H1 (cell line): ENCODE data around the gene CSF3R. TPM values are rescaled to one million over a fixed set of nuclear protein-coding genes. Genes with fewer than 3 reads are reported as not detected.

Experiments used
- CTCF ChIA-PET: fragments of 300-600 bp; sonication (Branson Sonifier 250); formaldehyde crosslinking; loops from one replicate; lab custom pipeline; 2021; ENCODE audit not compliant: partially characterized antibody; lab: Charles Lee
- POLR2A ChIA-PET: fragments of 300-600 bp; sonication (Branson Sonifier 250); formaldehyde crosslinking; loops from one replicate; lab custom pipeline; 2021; ENCODE audit warnings: inconsistent platforms; ENCODE audit not compliant: partially characterized antibody; lab: Charles Lee
- DNase-seq, 2 experiments: peaks; one replicate each; pipeline versions ENCODE4 v3.0.0 to v3.0.0-alpha.2; 2010 to 2022; ENCODE audit warnings: low spot score in 2 of 2, low read depth in 1 of 2, mixed read lengths in 1 of 2
- FAIRE-seq: peaks from 2 replicates; lab custom pipeline; 2011; peaks lifted over from hg19 to GRCh38; lab: Jason Lieb, UNC
- H2AFZ ChIP-seq: 2 replicates; pipeline ENCODE4 v1.8.1; 2012; ENCODE audit warnings: low read length, inconsistent platforms
- H2AK5ac ChIP-seq: 2 replicates; pipeline ENCODE4 v1.6.1; 2013; ENCODE audit warnings: low read depth, low read length
- H2BK120ac ChIP-seq: replicated peaks from 2 replicates; pipeline ENCODE3; 2013; ENCODE audit warnings: low read depth, low read length, inconsistent platforms
- H2BK12ac ChIP-seq: 2 replicates; pipeline ENCODE4 v1.6.1; 2013; ENCODE audit warnings: low read depth, low read length
- H2BK15ac ChIP-seq: 2 replicates; pipeline ENCODE4 v1.6.1; 2013; ENCODE audit warnings: low read length
- H2BK20ac ChIP-seq: 2 replicates; pipeline ENCODE4 v1.6.1; 2013; ENCODE audit warnings: low read length
- H2BK5ac ChIP-seq: 2 replicates; pipeline ENCODE4 v1.6.1; 2013; ENCODE audit warnings: low read depth, low read length
- H3K14ac ChIP-seq: 2 replicates; pipeline ENCODE4 v1.6.1; 2013; ENCODE audit warnings: inconsistent platforms; ENCODE audit not compliant: insufficient read length
- H3K18ac ChIP-seq: 2 replicates; pipeline ENCODE4 v1.6.1; 2013; ENCODE audit warnings: low read length; ENCODE audit errors: extremely low read depth
- H3K23ac ChIP-seq: 2 replicates; pipeline ENCODE4 v1.6.1; 2013; ENCODE audit warnings: inconsistent platforms; ENCODE audit not compliant: insufficient read length
- H3K23me2 ChIP-seq: 2 replicates; pipeline ENCODE4 v1.6.1; 2013; ENCODE audit warnings: low read depth, low read length
- H3K27ac ChIP-seq: 2 replicates; pipeline ENCODE4 v1.6.1; 2011; ENCODE audit warnings: low read depth, low read length, inconsistent platforms
- H3K27me3 ChIP-seq, 4 experiments: replicated peaks in 1 of 4; 1 replicate in 1 of 4; 2 replicates in 3 of 4; pipeline versions ENCODE4 v1.6.1 to v1.8.1; 2011 to 2013; ENCODE audit warnings: low read length in 3 of 4, mild to moderate bottlenecking in 3 of 4, inconsistent platforms in 2 of 4, mixed read lengths in 2 of 4, moderate library complexity in 1 of 4; ENCODE audit not compliant: control insufficient read depth in 3 of 4, insufficient read depth in 3 of 4; ENCODE audit errors: extremely low read depth in 1 of 4
- H3K36me3 ChIP-seq, 4 experiments: 2 replicates each; pipeline versions ENCODE4 v1.6.1 to v1.8.1; 2011 to 2013; ENCODE audit warnings: mild to moderate bottlenecking in 4 of 4, low read length in 3 of 4, moderate library complexity in 2 of 4, control low read depth in 1 of 4, inconsistent platforms in 1 of 4; ENCODE audit not compliant: insufficient read depth in 4 of 4, control insufficient read depth in 2 of 4
- H3K4ac ChIP-seq: replicated peaks from 2 replicates; pipeline ENCODE3; 2013; ENCODE audit warnings: low read length, low read depth, mixed read lengths, inconsistent platforms; ENCODE audit not compliant: insufficient read length
- H3K4me1 ChIP-seq, 4 experiments: replicated peaks in 1 of 4; 1 replicate in 1 of 4; 2 replicates in 3 of 4; pipeline versions ENCODE4 v1.6.1 to v1.8.1; 2011 to 2013; ENCODE audit warnings: low read length in 3 of 4, inconsistent platforms in 2 of 4, mixed read lengths in 1 of 4; ENCODE audit not compliant: insufficient read depth in 4 of 4, control insufficient read depth in 3 of 4
- H3K4me2 ChIP-seq, 2 experiments: 2 replicates each; pipeline versions ENCODE4 v1.6.1 to v1.8.1; 2011 to 2013; ENCODE audit warnings: low read depth in 2 of 2, low read length in 2 of 2, control low read depth in 1 of 2, inconsistent platforms in 1 of 2, mild to moderate bottlenecking in 1 of 2; ENCODE audit not compliant: insufficient read depth in 1 of 2
- H3K4me3 ChIP-seq, 4 experiments: fragments of 200-600, 300-600 bp in 1 of 4; sonication (generic), shearing (Covaris generic), sonication (Bioruptor Twin) in 1 of 4; 2 replicates each; pipeline versions ENCODE4 v1.5.1 to v1.8.1; 2011 to 2016; ENCODE audit warnings: low read length in 4 of 4, low read depth in 3 of 4, control low read depth in 2 of 4, inconsistent platforms in 2 of 4, mild to moderate bottlenecking in 2 of 4, mixed read lengths in 1 of 4, moderate library complexity in 1 of 4; ENCODE audit not compliant: insufficient read depth in 2 of 4; ENCODE audit errors: extremely low read depth in 1 of 4
- H3K56ac ChIP-seq: replicated peaks from 2 replicates; pipeline ENCODE3; 2013; ENCODE audit warnings: low read depth, mild to moderate bottlenecking, mixed read lengths, low read length, inconsistent platforms; ENCODE audit not compliant: insufficient read length
- H3K79me1 ChIP-seq: 2 replicates; pipeline ENCODE4 v1.6.1; 2013; ENCODE audit warnings: low read depth, low read length, control low read depth
- H3K79me2 ChIP-seq, 2 experiments: 2 replicates each; pipeline versions ENCODE4 v1.6.1 to v1.8.1; 2012 to 2013; ENCODE audit warnings: low read length in 2 of 2, mild to moderate bottlenecking in 2 of 2, inconsistent platforms in 1 of 2; ENCODE audit not compliant: insufficient read depth in 2 of 2, control insufficient read depth in 1 of 2
- H3K9ac ChIP-seq, 4 experiments: replicated peaks in 1 of 4; 1 replicate in 1 of 4; 2 replicates in 3 of 4; pipeline versions ENCODE4 v1.6.1 to v1.8.1; 2011 to 2013; ENCODE audit warnings: low read depth in 3 of 4, low read length in 3 of 4, control low read depth in 2 of 4, mild to moderate bottlenecking in 2 of 4, moderate library complexity in 2 of 4, inconsistent platforms in 1 of 4; ENCODE audit errors: extremely low read depth in 1 of 4
- H3K9me3 ChIP-seq, 2 experiments: 2 replicates each; pipeline versions ENCODE4 v1.6.1 to v1.8.1; 2012 to 2013; ENCODE audit warnings: mild to moderate bottlenecking in 2 of 2, moderate library complexity in 2 of 2, control low read depth in 1 of 2, inconsistent platforms in 1 of 2, low read depth in 1 of 2, low read length in 1 of 2, mixed read lengths in 1 of 2; ENCODE audit not compliant: insufficient read depth in 2 of 2
- H4K20me1 ChIP-seq, 2 experiments: replicated peaks in 1 of 2; 2 replicates each; pipeline versions ENCODE3 to v1.8.1; 2011 to 2013; ENCODE audit warnings: inconsistent platforms in 2 of 2, low read length in 2 of 2, mild to moderate bottlenecking in 1 of 2; ENCODE audit not compliant: insufficient read depth in 2 of 2, control insufficient read depth in 1 of 2
- H4K5ac ChIP-seq: 2 replicates; pipeline ENCODE4 v1.6.1; 2013; ENCODE audit warnings: low read length, low read depth, mixed read lengths, inconsistent platforms; ENCODE audit not compliant: insufficient read length
- H4K8ac ChIP-seq: 2 replicates; pipeline ENCODE4 v1.8.0; 2013; ENCODE audit warnings: mild to moderate bottlenecking, moderate library complexity, low read length, inconsistent platforms; ENCODE audit not compliant: insufficient read depth; ENCODE audit errors: extremely low read depth
- H4K91ac ChIP-seq: replicated peaks from 2 replicates; pipeline ENCODE3; 2013; ENCODE audit warnings: low read length, mixed read lengths, inconsistent platforms; ENCODE audit not compliant: insufficient read length
- CHD1 ChIP-seq: IDR thresholded peaks from 2 replicates; pipeline ENCODE4 v1.6.1; 2012; ENCODE audit warnings: low read depth, low read length, improper control_type of control experiment
- CTBP2 ChIP-seq: IDR thresholded peaks from 2 replicates; pipeline ENCODE4 v1.7.0; 2011; ENCODE audit warnings: borderline replicate concordance, mild to moderate bottlenecking, moderate library complexity, mixed read lengths, low read length; ENCODE audit not compliant: insufficient read depth, insufficient read length
- FOSL1 ChIP-seq: IDR thresholded peaks from 2 replicates; pipeline ENCODE4 v1.6.1; 2011; ENCODE audit warnings: mild to moderate bottlenecking, low read depth, low read length, moderate library complexity; ENCODE audit not compliant: insufficient read depth
- RAD21 ChIP-seq, 2 experiments: IDR thresholded peaks in 1 of 2; conservative IDR thresholded peaks in 1 of 2; 2 replicates each; pipeline ENCODE4 v1.6.1; 2011; ENCODE audit warnings: low read depth in 2 of 2, low read length in 2 of 2, improper control_type of control experiment in 1 of 2, inconsistent platforms in 1 of 2, mild to moderate bottlenecking in 1 of 2, moderate library complexity in 1 of 2
- SAP30 ChIP-seq: fragments of 300-600 bp; sonication (generic); IDR thresholded peaks from 2 replicates; pipeline ENCODE4 v1.7.1; 2012; ENCODE audit warnings: low read length, moderate library complexity, mild to moderate bottlenecking, inconsistent platforms; ENCODE audit not compliant: insufficient read depth, insufficient replicate concordance
- TCF12 ChIP-seq: IDR thresholded peaks from 2 replicates; pipeline ENCODE4 v1.6.1; 2011; ENCODE audit warnings: low read depth, mild to moderate bottlenecking, low read length
- WGBS, 2 experiments: shearing (Covaris generic) in 1 of 2; methylation state at CpG; one replicate each; pipeline versions ENCODE4 v1.1.6 to v1.1.7; 2013 to 2015; ENCODE audit warnings: low lambda C conversion rate in 2 of 2, mixed read lengths in 2 of 2, inconsistent platforms in 1 of 2, low coverage in 1 of 2, missing lambda C conversion rate in 1 of 2; ENCODE audit not compliant: insufficient replicate concordance in 2 of 2, insufficient coverage in 1 of 2, insufficient read length in 1 of 2; ENCODE audit errors: extremely low coverage in 1 of 2, missing lambda C conversion rate in 1 of 2; 5-methylcytosine and 5-hydroxymethylcytosine counted together
- polyA plus RNA-seq, 7 experiments: library from polyadenylated mRNA; depleted of rRNA in 3 of 7; stranded (reverse) in 5 of 7; unstranded in 2 of 7; fragments of >200 nt in 5 of 7; fragments of 200-250 nt in 2 of 7; gene quantifications; 1 replicate in 5 of 7; 2 replicates in 1 of 7; 4 replicates in 1 of 7; pipeline versions ENCODE4 v1.2.1 to v1.2.3, GENCODE V29; 2011 to 2013; ENCODE audit warnings: missing spikeins in 2 of 7, mixed read lengths in 2 of 7
- total RNA-seq: library from RNA; stranded (reverse); fragmentation: NEBNext Ultra II Directional; extraction: Animal tissue kit (Norgen Biotek cat#: 25700); gene quantifications from 2 replicates; pipeline ENCODE4 v1.2.1, GENCODE V29; 2021

The CSF3R gene
- total and polyA plus RNA-seq, 2 of the 8 experiments (the other 6 are each of a cell fraction or from before 2014, with no cell fraction given), result not detected

GRCh38 chr1:36476945-36477344 lies 5.8 kb downstream of the CSF3R start:
- no peaks in the 10 kb centered on the region for H3K36me3 ChIP-seq
- no peaks in the 10 kb centered on the region for H3K9me3 ChIP-seq
- 0 out of 7 replicates have a peak, but pooled peaks cover 0 to 2% (median 0%) of the 10 kb centered on the region in 4 experiments for H3K27me3 ChIP-seq
- ChIA-PET POLR2A (interaction anchor here (2.8 kb wide), 1 partner anchor 13 kb away, joined by 11 read pairs; the partner anchor contains the start of gene MRPS15), CTCF (interaction anchor here (1.0 kb wide), 1 partner anchor 8 kb away, joined by 4 read pairs; no protein-coding TSS in a partner anchor)
- no peak overlapping the region for H2BK20ac ChIP-seq
- H2BK5ac ChIP-seq, result no peak overlapping the region
- H4K20me1 ChIP-seq, result no peaks in the 10 kb centered on the region
- no peak overlapping the region for H3K23ac ChIP-seq
- H3K4me3 ChIP-seq, result no peak overlapping the region
- H2BK15ac ChIP-seq, result no peak overlapping the region; the same call in 1 of the 2 replicates
- no peak overlapping the region for H4K5ac ChIP-seq
- H3K4me2 ChIP-seq, result no peak overlapping the region
- no peak overlapping the region for H3K18ac ChIP-seq
- no peaks in the 10 kb centered on the region for H3K23me2 ChIP-seq
- H4K91ac ChIP-seq, result no peak overlapping the region
- DNase-seq (no peak), FAIRE-seq (no peak)
- TF ChIP-seq CTBP2 (no peak), CHD1 (no peak), RAD21 (IDR thresholded peaks at IDR 0.05 in 1 of 2, conservative IDR thresholded peaks at IDR 0.05 in 1 of 2; ENCODE audit: low read depth in 2 of 2, low read length in 2 of 2) (no peak), TCF12 (no peak), SAP30 (no peak), FOSL1 (no peak)
- no peaks in the 10 kb centered on the region for H3K79me2 ChIP-seq
- no peak overlapping the region for H2BK12ac ChIP-seq
- no peak overlapping the region for H2AK5ac ChIP-seq
- no peak overlapping the region for H4K8ac ChIP-seq
- H2AFZ ChIP-seq, result no peak overlapping the region
- no peak overlapping the region for H2BK120ac ChIP-seq
- H3K4me1 ChIP-seq, result peaks cover 0 to 2% (median 0%) of the 10 kb centered on the region in 4 experiments; a peak in 1 of 7 replicates
- WGBS, 2 experiments, result 93% methylated on average over 4 of the region's 5 CpGs; no CpG with 5 or more reads in 1 of the 2 experiments
- no peak overlapping the region for H3K56ac ChIP-seq
- no peak overlapping the region for H3K27ac ChIP-seq
- no peaks in the 10 kb centered on the region for H3K79me1 ChIP-seq
- no peak overlapping the region for H3K14ac ChIP-seq
- H3K9ac ChIP-seq, result no peak overlapping the region
- no peak overlapping the region for H3K4ac ChIP-seq
